CD14-positive monocyte (primary cell): ENCODE data around the gene ACBD4. TPM values are rescaled to one million over a fixed set of nuclear protein-coding genes. Genes with fewer than 3 reads are reported as not detected.

ENCODE experiments used
- DNase-seq, 3 donors: peaks; one replicate each; pipeline ENCODE4 v3.0.0-alpha.2; 2011 to 2022
- H2AFZ ChIP-seq: 2 replicates; pipeline ENCODE4 v1.6.0; 2012; ENCODE audit warnings: mild to moderate bottlenecking, low read depth, low read length, inconsistent platforms; ENCODE audit not compliant: insufficient read depth, poor library complexity, severe bottlenecking
- H3K27ac ChIP-seq, 2 donors: 1 replicate in 1 of 2; 2 replicates in 1 of 2; pipeline ENCODE4 v1.5.1; 2012 to 2013; ENCODE audit warnings: low read length in 2 of 2, control low read depth in 1 of 2, inconsistent platforms in 1 of 2, low read depth in 1 of 2, mild to moderate bottlenecking in 1 of 2
- H3K27me3 ChIP-seq, 2 donors: one replicate each; pipeline versions ENCODE4 v1.6.0 to v1.6.1; 2011 to 2013; ENCODE audit warnings: low read length in 2 of 2; ENCODE audit not compliant: control insufficient read depth in 2 of 2, insufficient read depth in 2 of 2
- H3K36me3 ChIP-seq, 2 donors: replicated peaks in 1 of 2; 1 replicate in 1 of 2; 2 replicates in 1 of 2; pipeline versions ENCODE4 v1.5.1 to v1.6.1; 2012 to 2013; ENCODE audit warnings: low read length in 2 of 2, control low read depth in 1 of 2, inconsistent platforms in 1 of 2, mild to moderate bottlenecking in 1 of 2; ENCODE audit not compliant: insufficient read depth in 2 of 2, control insufficient read depth in 1 of 2
- H3K4me1 ChIP-seq, 2 donors: 1 replicate in 1 of 2; 2 replicates in 1 of 2; pipeline versions ENCODE4 v1.5.1 to v1.6.1; 2012 to 2013; ENCODE audit warnings: low read length in 2 of 2, control low read depth in 1 of 2, inconsistent platforms in 1 of 2, mild to moderate bottlenecking in 1 of 2, moderate library complexity in 1 of 2; ENCODE audit not compliant: insufficient read depth in 2 of 2, control insufficient read depth in 1 of 2
- H3K4me2 ChIP-seq: replicated peaks from 2 replicates; pipeline ENCODE3; 2012; ENCODE audit warnings: low read length, moderate library complexity, mild to moderate bottlenecking; ENCODE audit not compliant: poor library complexity, severe bottlenecking; ENCODE audit errors: extremely low read depth
- H3K4me3 ChIP-seq, 3 experiments: fragments of 200-600 bp in 1 of 3; sonication (generic) in 1 of 3; replicated peaks in 1 of 3; 1 replicate in 2 of 3; 2 replicates in 1 of 3; pipeline ENCODE4 v1.5.1; 2011 to 2013; ENCODE audit warnings: low read length in 3 of 3, mild to moderate bottlenecking in 3 of 3, control low read depth in 2 of 3, low read depth in 2 of 3, inconsistent platforms in 1 of 3, moderate library complexity in 1 of 3
- H3K79me2 ChIP-seq: 2 replicates; pipeline ENCODE4 v1.6.0; 2012; ENCODE audit warnings: mild to moderate bottlenecking, control low read depth, inconsistent platforms, low read length, moderate library complexity; ENCODE audit not compliant: insufficient read depth
- H3K9ac ChIP-seq: 2 replicates; pipeline ENCODE4 v1.6.0; 2017; ENCODE audit warnings: low read length, mild to moderate bottlenecking; ENCODE audit not compliant: insufficient read depth, poor library complexity, severe bottlenecking
- H3K9me3 ChIP-seq, 2 donors: replicated peaks in 1 of 2; 1 replicate in 1 of 2; 2 replicates in 1 of 2; pipeline versions ENCODE4 v1.5.1 to v1.6.1; 2012 to 2013; ENCODE audit warnings: low read length in 2 of 2, control low read depth in 1 of 2; ENCODE audit not compliant: control insufficient read depth in 1 of 2, insufficient read depth in 1 of 2
- H4K20me1 ChIP-seq: 2 replicates; pipeline ENCODE4 v1.6.0; 2012; ENCODE audit warnings: mild to moderate bottlenecking, low read length, control low read depth, moderate library complexity; ENCODE audit not compliant: insufficient read depth
- H3K27ac Mint-ChIP-seq, 7 donors: one replicate each; pipeline ENCODE4 v1.8.0; 2020; ENCODE audit warnings: mild to moderate bottlenecking in 7 of 7, mixed read lengths in 7 of 7, moderate library complexity in 6 of 7, inconsistent platforms in 2 of 7
- H3K27me3 Mint-ChIP-seq, 3 donors: one replicate each; pipeline ENCODE4 v1.8.0; 2021 to 2022; ENCODE audit warnings: low read depth in 3 of 3, mild to moderate bottlenecking in 3 of 3, mixed read lengths in 3 of 3, moderate library complexity in 3 of 3, inconsistent platforms in 1 of 3
- H3K36me3 Mint-ChIP-seq, 2 donors: one replicate each; pipeline ENCODE4 v1.8.0; 2020; ENCODE audit warnings: mixed read lengths in 2 of 2, inconsistent platforms in 1 of 2, mild to moderate bottlenecking in 1 of 2
- H3K4me1 Mint-ChIP-seq: one replicate; pipeline ENCODE4 v1.8.0; 2020; ENCODE audit warnings: mild to moderate bottlenecking, mixed read lengths
- H3K4me3 Mint-ChIP-seq, 2 donors: one replicate each; pipeline ENCODE4 v1.8.0; 2020; ENCODE audit warnings: mild to moderate bottlenecking in 2 of 2, mixed read lengths in 2 of 2, moderate library complexity in 1 of 2
- H3K9me3 Mint-ChIP-seq, 7 donors: one replicate each; pipeline ENCODE4 v1.8.0; 2020 to 2022; ENCODE audit warnings: mixed read lengths in 7 of 7, mild to moderate bottlenecking in 6 of 7, moderate library complexity in 6 of 7, inconsistent platforms in 2 of 7
- WGBS: methylation state at CpG from one replicate; pipeline ENCODE4 v1.1.5; 2013; ENCODE audit warnings: missing lambda C conversion rate; ENCODE audit not compliant: insufficient coverage; 5-methylcytosine and 5-hydroxymethylcytosine counted together
- intact Hi-C, 2 donors: fragments of 100-400 bp; cut with micrococcal nuclease; formaldehyde crosslinking; loops; one replicate each; pipeline versions ENCODE4 v1.15.0 to v1.15.1; 2023
- polyA plus RNA-seq, 3 donors: library from polyadenylated mRNA; depleted of rRNA in 1 of 3; unstranded in 2 of 3; stranded (reverse) in 1 of 3; fragments of 300-500 nt in 2 of 3; fragments of >200 nt in 1 of 3; fragmentation: Illumina TruSeq in 2 of 3; gene quantifications; 1 replicate in 2 of 3; 2 replicates in 1 of 3; pipeline ENCODE4 v1.2.3, GENCODE V29; 2012 to 2021
- TF ChIP-seq, protein P1 (sequence below): fragments of 200-600 bp; IDR thresholded peaks from one replicate; pipeline ENCODE4 v1.8.0; 2022; ENCODE audit warnings: antibody characterized with exemption, mild to moderate bottlenecking

The ACBD4 gene
- polyA plus RNA-seq, 3 donors: 4.8 to 7.4 (median 6.2) TPM

DNA sequence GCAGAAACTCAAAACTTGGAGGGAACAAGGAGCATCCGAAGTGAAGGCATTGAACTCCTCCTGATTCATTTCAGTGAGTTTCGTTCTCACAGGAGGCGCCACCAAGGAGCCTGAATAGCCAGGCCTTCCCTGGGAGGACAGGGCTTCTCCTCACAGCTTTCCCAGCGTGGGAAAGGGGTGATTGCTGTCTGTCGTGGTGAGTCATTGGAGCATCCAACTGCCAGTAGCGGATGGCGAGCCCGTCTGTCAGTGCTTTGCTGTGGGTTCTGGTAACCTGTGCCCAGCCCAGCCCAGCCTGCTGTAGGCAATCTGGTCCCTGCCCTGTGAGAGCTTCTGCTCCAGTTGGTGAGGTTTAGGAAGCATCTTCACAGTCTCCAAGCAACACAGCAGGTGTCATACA is 31.5 kb upstream of the ACBD4 start:
- TF ChIP-seq, protein P1, sequence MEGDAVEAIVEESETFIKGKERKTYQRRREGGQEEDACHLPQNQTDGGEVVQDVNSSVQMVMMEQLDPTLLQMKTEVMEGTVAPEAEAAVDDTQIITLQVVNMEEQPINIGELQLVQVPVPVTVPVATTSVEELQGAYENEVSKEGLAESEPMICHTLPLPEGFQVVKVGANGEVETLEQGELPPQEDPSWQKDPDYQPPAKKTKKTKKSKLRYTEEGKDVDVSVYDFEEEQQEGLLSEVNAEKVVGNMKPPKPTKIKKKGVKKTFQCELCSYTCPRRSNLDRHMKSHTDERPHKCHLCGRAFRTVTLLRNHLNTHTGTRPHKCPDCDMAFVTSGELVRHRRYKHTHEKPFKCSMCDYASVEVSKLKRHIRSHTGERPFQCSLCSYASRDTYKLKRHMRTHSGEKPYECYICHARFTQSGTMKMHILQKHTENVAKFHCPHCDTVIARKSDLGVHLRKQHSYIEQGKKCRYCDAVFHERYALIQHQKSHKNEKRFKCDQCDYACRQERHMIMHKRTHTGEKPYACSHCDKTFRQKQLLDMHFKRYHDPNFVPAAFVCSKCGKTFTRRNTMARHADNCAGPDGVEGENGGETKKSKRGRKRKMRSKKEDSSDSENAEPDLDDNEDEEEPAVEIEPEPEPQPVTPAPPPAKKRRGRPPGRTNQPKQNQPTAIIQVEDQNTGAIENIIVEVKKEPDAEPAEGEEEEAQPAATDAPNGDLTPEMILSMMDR: no peak
- Histone ChIP-seq H2AFZ (no peak overlapping the region), H3K4me2 (no peak overlapping the region), H3K4me3 (no peak overlapping the region), H3K79me2 (no peaks in the 10 kb centered on the region), H3K4me1 (no peaks in the 10 kb centered on the region), H3K9ac (no peak overlapping the region), H4K20me1 (peaks cover 52% of the 10 kb centered on the region), H3K36me3 (peaks cover 86 to 94% of the 10 kb centered on the region in 2 donors), H3K9me3 (no peaks in the 10 kb centered on the region), H3K27ac (no peak overlapping the region), H3K27me3 (no peaks in the 10 kb centered on the region)
- H3K36me3 Mint-ChIP-seq: peaks cover 81 to 97% of the 10 kb centered on the region in 2 donors
- H3K4me3 Mint-ChIP-seq: no peak overlapping the region
- WGBS: 95% methylated on average over 8 of the region's 8 CpGs
- H3K9me3 Mint-ChIP-seq: no peaks in the 10 kb centered on the region
- no peak for DNase-seq
- H3K27ac Mint-ChIP-seq: peak overlapping the region in 1 of 7 donors; percentile 21
- intact Hi-C loops: no loop called here
- H3K27me3 Mint-ChIP-seq: peaks cover 0 to 1% (median 0%) of the 10 kb centered on the region in 3 donors
- H3K4me1 Mint-ChIP-seq: no peaks in the 10 kb centered on the region

DNA sequence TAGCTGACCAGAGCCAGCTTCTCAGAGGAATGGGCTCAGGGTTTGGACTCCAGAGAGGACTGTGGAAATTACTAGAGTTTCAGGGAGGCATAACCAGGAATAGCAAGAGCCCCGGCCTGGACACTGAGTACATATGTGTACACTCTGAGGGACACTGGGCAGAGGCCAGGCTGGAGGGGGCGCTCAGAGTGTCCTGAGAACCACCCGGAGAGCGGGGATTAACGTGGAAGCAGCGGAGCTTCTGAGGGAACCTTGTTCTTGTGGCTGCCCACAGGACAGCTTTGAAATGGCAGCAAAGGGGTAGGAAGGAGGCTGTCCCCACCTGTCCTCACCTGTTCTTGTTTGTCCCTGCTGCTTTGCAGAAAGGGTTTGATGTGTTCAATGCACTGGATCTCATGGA is 31.0 kb upstream of the ACBD4 start:
- no peak overlapping the region for H3K9ac ChIP-seq
- H3K36me3 Mint-ChIP-seq: peaks cover 77 to 94% of the 10 kb centered on the region in 2 donors

More for the DNA sequence above, 31.0 kb upstream of the ACBD4 start:
- Histone ChIP-seq H3K9me3 (no peaks in the 10 kb centered on the region), H3K79me2 (no peaks in the 10 kb centered on the region), H3K27ac (no peak overlapping the region), H3K4me3 (no peak overlapping the region), H3K36me3 (peaks cover 81 to 93% of the 10 kb centered on the region in 2 donors), H3K27me3 (no peaks in the 10 kb centered on the region), H3K4me2 (no peak overlapping the region), H2AFZ (no peak overlapping the region), H4K20me1 (peaks cover 51% of the 10 kb centered on the region), H3K4me1 (no peaks in the 10 kb centered on the region)
- Mint-ChIP-seq H3K27ac (peak overlapping the region in 3 of 7 donors; percentile 21 to 66 (median 48)), H3K9me3 (no peaks in the 10 kb centered on the region), H3K27me3 (peaks cover 0 to 1% (median 0%) of the 10 kb centered on the region in 3 donors), H3K4me3 (no peak overlapping the region), H3K4me1 (no peaks in the 10 kb centered on the region)
- 94% methylated on average over 5 of the region's 6 CpGs for WGBS
- TF ChIP-seq, protein P1: no peak
- intact Hi-C loops: no loop called here
- no peak for DNase-seq
